GM23338 (cell line): ENCODE measurements around the gene SPTB. TPM values are rescaled to one million over a fixed set of nuclear protein-coding genes. Genes with fewer than 3 reads are reported as not detected.
A peak's percentile ranks its signal among the peaks of the same experiment; 100 is the strongest.

Source experiments
- ATAC-seq: fragments of 200-7000 bp; cut with Tn5 transposase; 3 replicates; pipeline ENCODE4 v1.9.1; 2020
- DNase-seq: peaks from one replicate; pipeline ENCODE4 v3.0.0-alpha.2; 2015; ENCODE audit warnings: low spot score
- H2AFZ ChIP-seq: fragments of 200-600 bp; sonication (generic); 2 replicates; pipeline ENCODE4 v1.8.0; 2016; ENCODE audit warnings: antibody characterized with exemption, mild to moderate bottlenecking, moderate library complexity
- H3F3A ChIP-seq: fragments of 200-600 bp; sonication (generic); replicated peaks from 2 replicates; pipeline ENCODE4 v1.8.0; 2017; ENCODE audit warnings: antibody characterized with exemption, mixed run types, low read depth
- H3K27ac ChIP-seq: fragments of 200-600 bp; sonication (generic); 2 replicates; pipeline ENCODE4 v1.6.1; 2016; ENCODE audit warnings: low read depth
- H3K27me3 ChIP-seq: fragments of 200-600 bp; sonication (generic); 2 replicates; pipeline ENCODE4 v1.8.0; 2016; ENCODE audit warnings: mild to moderate bottlenecking, mixed run types, moderate library complexity; ENCODE audit not compliant: insufficient read depth
- H3K36me3 ChIP-seq: fragments of 200-600 bp; sonication (generic); 2 replicates; pipeline ENCODE4 v1.8.0; 2016; ENCODE audit warnings: mild to moderate bottlenecking; ENCODE audit not compliant: insufficient read depth
- H3K4me1 ChIP-seq: fragments of 200-600 bp; sonication (generic); 2 replicates; pipeline ENCODE4 v1.8.0; 2016; ENCODE audit warnings: mild to moderate bottlenecking, moderate library complexity; ENCODE audit not compliant: insufficient read depth
- H3K4me2 ChIP-seq: fragments of 200-600 bp; sonication (generic); 2 replicates; pipeline ENCODE4 v1.7.1; 2017; ENCODE audit warnings: mixed run types
- H3K4me3 ChIP-seq: fragments of 200-600 bp; sonication (generic); 2 replicates; pipeline ENCODE4 v1.6.1; 2016; ENCODE audit warnings: mixed run types
- H3K79me2 ChIP-seq: fragments of 200-600 bp; sonication (generic); replicated peaks from 2 replicates; pipeline ENCODE4 v1.8.0; 2017; ENCODE audit warnings: mild to moderate bottlenecking; ENCODE audit not compliant: insufficient read depth
- H3K9me2 ChIP-seq: fragments of 200-600 bp; sonication (generic); 2 replicates; pipeline ENCODE4 v1.8.0; 2017; ENCODE audit not compliant: insufficient read depth
- H4K20me1 ChIP-seq: fragments of 200-600 bp; sonication (generic); replicated peaks from 2 replicates; pipeline ENCODE4 v1.8.0; 2017; ENCODE audit warnings: mild to moderate bottlenecking; ENCODE audit not compliant: insufficient read depth
- H3K27ac Mint-ChIP-seq: 2 replicates; pipeline ENCODE4 v1.8.0; 2020; ENCODE audit warnings: inconsistent platforms, mild to moderate bottlenecking, moderate library complexity, mixed read lengths
- H3K27me3 Mint-ChIP-seq: 3 replicates; pipeline ENCODE4 v1.8.0; 2022; ENCODE audit warnings: low read depth, mild to moderate bottlenecking, moderate library complexity, mixed read lengths, inconsistent platforms; ENCODE audit not compliant: insufficient read depth, poor library complexity
- H3K36me3 Mint-ChIP-seq: 3 replicates; pipeline ENCODE4 v1.8.0; 2021; ENCODE audit warnings: low read depth, mild to moderate bottlenecking, inconsistent platforms, moderate library complexity, mixed read lengths
- H3K4me1 Mint-ChIP-seq: 3 replicates; pipeline ENCODE4 v1.8.0; 2020; ENCODE audit warnings: mild to moderate bottlenecking, inconsistent platforms, mixed read lengths
- H3K4me3 Mint-ChIP-seq: 3 replicates; pipeline ENCODE4 v1.8.0; 2021; ENCODE audit warnings: moderate library complexity, mild to moderate bottlenecking, inconsistent platforms, mixed read lengths
- H3K9me3 Mint-ChIP-seq: 3 replicates; pipeline ENCODE4 v1.8.0; 2020; ENCODE audit warnings: moderate library complexity, mild to moderate bottlenecking, inconsistent platforms, mixed read lengths
- CTCF ChIP-seq, 2 experiments: fragments of 200-600 bp in 1 of 2; sonication (generic) in 1 of 2; conservative IDR thresholded peaks; 2 replicates each; pipeline versions ENCODE4 v1.5.1 to v1.6.1; 2016 to 2017; ENCODE audit warnings: antibody characterized with exemption in 2 of 2, low read depth in 2 of 2, mild to moderate bottlenecking in 2 of 2, moderate library complexity in 1 of 2
- polyA plus RNA-seq: library from polyadenylated mRNA; unstranded; fragments of >200 nt; fragmentation: Nextera tagmentation; extraction: Ambion mirVana; gene quantifications from 2 replicates; pipeline ENCODE4 v1.2.1, GENCODE V29; 2016
- total RNA-seq: library from RNA; depleted of rRNA; stranded (reverse); fragments of >200 nt; shearing (Covaris generic); gene quantifications from 2 replicates; pipeline ENCODE4 v1.2.3, GENCODE V29; 2014
- TF ChIP-seq, protein P1 (sequence below): fragments of 250-450 bp; sonication (Bioruptor Pico); IDR thresholded peaks from 2 replicates; pipeline ENCODE4 v1.5.0; 2020; ENCODE audit warnings: mild to moderate bottlenecking, moderate library complexity

SPTB gene
- total and polyA plus RNA-seq, 2 experiments from 2014 or later = 1.1 to 1.9 TPM

DNA sequence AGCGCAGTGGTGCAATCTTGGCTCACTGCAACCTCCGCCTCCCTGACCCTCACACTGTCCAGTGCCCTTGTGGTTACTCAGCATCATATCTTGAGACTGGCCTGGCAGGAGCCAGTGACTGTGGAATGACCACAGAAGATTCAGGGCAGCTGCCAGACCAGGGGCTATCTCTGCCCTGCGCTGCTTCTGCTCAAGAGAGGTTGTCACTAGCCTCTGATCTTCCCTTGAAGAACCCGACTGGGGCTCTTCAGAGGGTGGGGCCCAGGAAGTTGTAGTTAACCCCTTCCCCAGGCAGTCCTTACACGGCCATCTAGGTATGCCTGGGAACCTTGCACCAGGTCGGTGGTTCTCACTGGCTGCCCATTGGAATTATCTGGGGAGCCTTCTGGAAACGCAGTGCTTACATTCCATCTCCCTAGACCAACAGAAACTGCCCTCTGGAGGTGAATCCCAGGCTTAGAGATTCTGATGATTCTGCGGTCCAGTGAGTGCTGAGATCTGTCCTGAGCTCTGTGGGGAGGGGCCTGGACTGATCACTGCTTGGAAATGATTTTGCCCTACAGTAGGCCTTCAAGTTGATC is 134.1 kb downstream of the SPTB start:
- H3K27ac ChIP-seq = no peak overlapping the region

More for the DNA sequence above, 134.1 kb downstream of the SPTB start:
- H3K27ac Mint-ChIP-seq = no peak overlapping the region
- no peaks in the 10 kb centered on the region for H3K9me2 ChIP-seq
- H3K36me3 Mint-ChIP-seq = peaks cover 75% of the 10 kb centered on the region
- no peaks in the 10 kb centered on the region for H3K9me3 Mint-ChIP-seq
- DNase-seq (peak; percentile 52), ATAC-seq (peak; percentile 51)
- H3K4me1 Mint-ChIP-seq = peaks cover 12% of the 10 kb centered on the region; the same call in 2 of the 3 replicates
- H3F3A ChIP-seq = no peaks in the 10 kb centered on the region
- H2AFZ ChIP-seq = no peak overlapping the region
- H3K27me3 ChIP-seq = no peaks in the 10 kb centered on the region
- peaks cover 18% of the 10 kb centered on the region for H3K27me3 Mint-ChIP-seq
- no peak overlapping the region for H3K4me3 ChIP-seq
- no peak overlapping the region for H3K4me2 ChIP-seq
- H3K79me2 ChIP-seq = no peaks in the 10 kb centered on the region
- peak in 1 of 2 experiments; percentile 51; a peak in 2 of 4 replicates for TF ChIP-seq CTCF (conservative IDR thresholded peaks at IDR 0.05; ENCODE audit: low read depth in 2 of 2)
- TF ChIP-seq, protein P1, sequence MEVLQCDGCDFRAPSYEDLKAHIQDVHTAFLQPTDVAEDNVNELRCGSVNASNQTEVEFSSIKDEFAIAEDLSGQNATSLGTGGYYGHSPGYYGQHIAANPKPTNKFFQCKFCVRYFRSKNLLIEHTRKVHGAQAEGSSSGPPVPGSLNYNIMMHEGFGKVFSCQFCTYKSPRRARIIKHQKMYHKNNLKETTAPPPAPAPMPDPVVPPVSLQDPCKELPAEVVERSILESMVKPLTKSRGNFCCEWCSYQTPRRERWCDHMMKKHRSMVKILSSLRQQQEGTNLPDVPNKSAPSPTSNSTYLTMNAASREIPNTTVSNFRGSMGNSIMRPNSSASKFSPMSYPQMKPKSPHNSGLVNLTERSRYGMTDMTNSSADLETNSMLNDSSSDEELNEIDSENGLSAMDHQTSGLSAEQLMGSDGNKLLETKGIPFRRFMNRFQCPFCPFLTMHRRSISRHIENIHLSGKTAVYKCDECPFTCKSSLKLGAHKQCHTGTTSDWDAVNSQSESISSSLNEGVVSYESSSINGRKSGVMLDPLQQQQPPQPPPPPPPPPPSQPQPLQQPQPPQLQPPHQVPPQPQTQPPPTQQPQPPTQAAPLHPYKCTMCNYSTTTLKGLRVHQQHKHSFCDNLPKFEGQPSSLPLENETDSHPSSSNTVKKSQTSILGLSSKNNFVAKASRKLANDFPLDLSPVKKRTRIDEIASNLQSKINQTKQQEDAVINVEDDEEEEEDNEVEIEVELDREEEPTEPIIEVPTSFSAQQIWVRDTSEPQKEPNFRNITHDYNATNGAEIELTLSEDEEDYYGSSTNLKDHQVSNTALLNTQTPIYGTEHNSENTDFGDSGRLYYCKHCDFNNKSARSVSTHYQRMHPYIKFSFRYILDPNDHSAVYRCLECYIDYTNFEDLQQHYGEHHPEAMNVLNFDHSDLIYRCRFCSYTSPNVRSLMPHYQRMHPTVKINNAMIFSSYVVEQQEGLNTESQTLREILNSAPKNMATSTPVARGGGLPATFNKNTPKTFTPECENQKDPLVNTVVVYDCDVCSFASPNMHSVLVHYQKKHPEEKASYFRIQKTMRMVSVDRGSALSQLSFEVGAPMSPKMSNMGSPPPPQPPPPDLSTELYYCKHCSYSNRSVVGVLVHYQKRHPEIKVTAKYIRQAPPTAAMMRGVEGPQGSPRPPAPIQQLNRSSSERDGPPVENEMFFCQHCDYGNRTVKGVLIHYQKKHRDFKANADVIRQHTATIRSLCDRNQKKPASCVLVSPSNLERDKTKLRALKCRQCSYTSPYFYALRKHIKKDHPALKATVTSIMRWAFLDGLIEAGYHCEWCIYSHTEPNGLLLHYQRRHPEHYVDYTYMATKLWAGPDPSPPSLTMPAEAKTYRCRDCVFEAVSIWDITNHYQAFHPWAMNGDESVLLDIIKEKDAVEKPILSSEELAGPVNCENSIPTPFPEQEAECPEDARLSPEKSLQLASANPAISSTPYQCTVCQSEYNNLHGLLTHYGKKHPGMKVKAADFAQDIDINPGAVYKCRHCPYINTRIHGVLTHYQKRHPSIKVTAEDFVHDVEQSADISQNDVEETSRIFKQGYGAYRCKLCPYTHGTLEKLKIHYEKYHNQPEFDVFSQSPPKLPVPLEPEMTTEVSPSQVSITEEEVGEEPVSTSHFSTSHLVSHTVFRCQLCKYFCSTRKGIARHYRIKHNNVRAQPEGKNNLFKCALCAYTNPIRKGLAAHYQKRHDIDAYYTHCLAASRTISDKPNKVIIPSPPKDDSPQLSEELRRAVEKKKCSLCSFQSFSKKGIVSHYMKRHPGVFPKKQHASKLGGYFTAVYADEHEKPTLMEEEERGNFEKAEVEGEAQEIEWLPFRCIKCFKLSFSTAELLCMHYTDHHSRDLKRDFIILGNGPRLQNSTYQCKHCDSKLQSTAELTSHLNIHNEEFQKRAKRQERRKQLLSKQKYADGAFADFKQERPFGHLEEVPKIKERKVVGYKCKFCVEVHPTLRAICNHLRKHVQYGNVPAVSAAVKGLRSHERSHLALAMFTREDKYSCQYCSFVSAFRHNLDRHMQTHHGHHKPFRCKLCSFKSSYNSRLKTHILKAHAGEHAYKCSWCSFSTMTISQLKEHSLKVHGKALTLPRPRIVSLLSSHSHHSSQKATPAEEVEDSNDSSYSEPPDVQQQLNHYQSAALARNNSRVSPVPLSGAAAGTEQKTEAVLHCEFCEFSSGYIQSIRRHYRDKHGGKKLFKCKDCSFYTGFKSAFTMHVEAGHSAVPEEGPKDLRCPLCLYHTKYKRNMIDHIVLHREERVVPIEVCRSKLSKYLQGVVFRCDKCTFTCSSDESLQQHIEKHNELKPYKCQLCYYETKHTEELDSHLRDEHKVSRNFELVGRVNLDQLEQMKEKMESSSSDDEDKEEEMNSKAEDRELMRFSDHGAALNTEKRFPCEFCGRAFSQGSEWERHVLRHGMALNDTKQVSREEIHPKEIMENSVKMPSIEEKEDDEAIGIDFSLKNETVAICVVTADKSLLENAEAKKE (CRISPR knock-in tag) = no peak
- peaks cover 14% of the 10 kb centered on the region for H3K36me3 ChIP-seq
- H3K4me3 Mint-ChIP-seq = no peak overlapping the region; the same call in 2 of the 3 replicates
- H4K20me1 ChIP-seq = 0 out of 2 replicates have a peak, but pooled peaks cover 3% of the 10 kb centered on the region
- no peaks in the 10 kb centered on the region for H3K4me1 ChIP-seq
